H9 (cell line): Measurements from ENCODE around the gene NDUFA3. TPM values are rescaled to one million over a fixed set of nuclear protein-coding genes. Genes with fewer than 3 reads are reported as not detected.

Experiments used
- DNase-seq: peaks from one replicate; pipeline ENCODE4 v3.0.0-alpha.2; 2017
- H2AFZ ChIP-seq: one replicate; pipeline ENCODE4 v1.6.1; 2013; ENCODE audit warnings: mild to moderate bottlenecking, low read length, control low read depth, moderate library complexity
- H2AK5ac ChIP-seq: 2 replicates; pipeline ENCODE4 v1.6.1; 2013; ENCODE audit warnings: low read length, control low read depth, mixed read lengths; ENCODE audit not compliant: insufficient read length
- H2BK120ac ChIP-seq: one replicate; pipeline ENCODE4 v1.6.1; 2013; ENCODE audit warnings: low read depth, mild to moderate bottlenecking, low read length, control low read depth, inconsistent platforms; ENCODE audit not compliant: poor library complexity, severe bottlenecking
- H2BK12ac ChIP-seq: 2 replicates; pipeline ENCODE4 v1.6.1; 2013; ENCODE audit warnings: low read length, control low read depth, mixed read lengths, low read depth; ENCODE audit not compliant: insufficient read length
- H2BK15ac ChIP-seq: 2 replicates; pipeline ENCODE4 v1.6.1; 2013; ENCODE audit warnings: low read depth, low read length, control low read depth
- H2BK20ac ChIP-seq: one replicate; pipeline ENCODE4 v1.6.1; 2013; ENCODE audit warnings: low read depth, mild to moderate bottlenecking, low read length, control low read depth, inconsistent platforms; ENCODE audit not compliant: poor library complexity, severe bottlenecking
- H2BK5ac ChIP-seq: 2 replicates; pipeline ENCODE4 v1.6.1; 2013; ENCODE audit warnings: low read length, control low read depth, mixed read lengths; ENCODE audit not compliant: insufficient read length
- H3K14ac ChIP-seq: 2 replicates; pipeline ENCODE4 v1.6.1; 2013; ENCODE audit warnings: low read length, control low read depth; ENCODE audit not compliant: insufficient read depth
- H3K18ac ChIP-seq: 2 replicates; pipeline ENCODE4 v1.6.1; 2013; ENCODE audit warnings: low read depth, mild to moderate bottlenecking, mixed read lengths, low read length, control low read depth; ENCODE audit not compliant: insufficient read length
- H3K23ac ChIP-seq: 2 replicates; pipeline ENCODE4 v1.6.1; 2013; ENCODE audit warnings: low read length, control low read depth, mixed read lengths, low read depth; ENCODE audit not compliant: insufficient read length
- H3K23me2 ChIP-seq: 2 replicates; pipeline ENCODE4 v1.6.1; 2013; ENCODE audit warnings: low read depth, mild to moderate bottlenecking, mixed read lengths, low read length, control low read depth; ENCODE audit not compliant: insufficient read length, poor library complexity, severe bottlenecking
- H3K27ac ChIP-seq: 2 replicates; pipeline ENCODE4 v1.5.1; 2013; ENCODE audit warnings: low read length, control low read depth, mixed read lengths, low read depth; ENCODE audit not compliant: insufficient read length
- H3K27me3 ChIP-seq: 2 replicates; pipeline ENCODE4 v1.6.1; 2013; ENCODE audit warnings: low read length, control low read depth, inconsistent platforms; ENCODE audit not compliant: insufficient read depth
- H3K4ac ChIP-seq: 2 replicates; pipeline ENCODE4 v1.6.1; 2013; ENCODE audit warnings: low read depth, mild to moderate bottlenecking, control low read depth, inconsistent platforms, low read length, moderate library complexity
- H3K4me1 ChIP-seq: 2 replicates; pipeline ENCODE4 v1.6.1; 2013; ENCODE audit warnings: low read length, control low read depth, inconsistent platforms; ENCODE audit not compliant: insufficient read depth
- H3K4me2 ChIP-seq: 2 replicates; pipeline ENCODE4 v1.6.1; 2013; ENCODE audit warnings: low read length, control low read depth, mixed read lengths; ENCODE audit not compliant: insufficient read length, insufficient read depth
- H3K56ac ChIP-seq: 2 replicates; pipeline ENCODE4 v1.6.1; 2013; ENCODE audit warnings: low read depth, mild to moderate bottlenecking, mixed read lengths, low read length, control low read depth; ENCODE audit not compliant: insufficient read length
- H3K79me1 ChIP-seq: 2 replicates; pipeline ENCODE4 v1.6.1; 2013; ENCODE audit warnings: low read depth, mild to moderate bottlenecking, moderate library complexity, low read length, control low read depth, inconsistent platforms; ENCODE audit not compliant: insufficient read depth, poor library complexity, severe bottlenecking
- H3K79me2 ChIP-seq: 2 replicates; pipeline ENCODE4 v1.6.1; 2013; ENCODE audit warnings: low read length, control low read depth, inconsistent platforms; ENCODE audit not compliant: insufficient read depth
- H3K9ac ChIP-seq: 2 replicates; pipeline ENCODE4 v1.6.1; 2013; ENCODE audit warnings: low read length, control low read depth, mixed read lengths; ENCODE audit not compliant: insufficient read length; ENCODE audit errors: extremely low read depth
- H3K9me3 ChIP-seq: one replicate; pipeline ENCODE4 v1.6.1; 2013; ENCODE audit warnings: low read depth, low read length, inconsistent platforms; ENCODE audit not compliant: control insufficient read depth
- H3T11ph ChIP-seq: one replicate; pipeline ENCODE4 v1.6.1; 2013; ENCODE audit warnings: mild to moderate bottlenecking, low read length, control low read depth, inconsistent platforms
- H4K20me1 ChIP-seq: one replicate; pipeline ENCODE4 v1.6.1; 2013; ENCODE audit not compliant: control insufficient read depth, insufficient read length, insufficient read depth
- H4K5ac ChIP-seq: 2 replicates; pipeline ENCODE4 v1.6.1; 2013; ENCODE audit warnings: low read depth, mild to moderate bottlenecking, mixed read lengths, low read length, control low read depth; ENCODE audit not compliant: insufficient read length
- H4K8ac ChIP-seq: replicated peaks from 2 replicates; pipeline ENCODE4 v1.6.1; 2013; ENCODE audit warnings: low read length, control low read depth, mixed read lengths, low read depth; ENCODE audit not compliant: insufficient read length
- H4K91ac ChIP-seq: 2 replicates; pipeline ENCODE4 v1.6.1; 2013; ENCODE audit warnings: low read depth, mild to moderate bottlenecking, moderate library complexity, mixed read lengths, low read length, control low read depth; ENCODE audit not compliant: insufficient read length
- H3K27ac Mint-ChIP-seq, 3 experiments: 2 replicates in 2 of 3; 3 replicates in 1 of 3; pipeline ENCODE4 v1.8.0; 2020 to 2021; ENCODE audit warnings: mixed read lengths in 3 of 3, mild to moderate bottlenecking in 1 of 3, moderate library complexity in 1 of 3
- H3K27me3 Mint-ChIP-seq: 2 replicates; pipeline ENCODE4 v1.8.0; 2021; ENCODE audit warnings: low read depth, mild to moderate bottlenecking, moderate library complexity, mixed read lengths
- H3K36me3 Mint-ChIP-seq, 3 experiments: 2 replicates in 2 of 3; 3 replicates in 1 of 3; pipeline ENCODE4 v1.8.0; 2020 to 2021; ENCODE audit warnings: low read depth in 3 of 3, mixed read lengths in 3 of 3; ENCODE audit not compliant: insufficient read depth in 1 of 3
- H3K4me1 Mint-ChIP-seq, 2 experiments: 2 replicates each; pipeline ENCODE4 v1.8.0; 2020; ENCODE audit warnings: mixed read lengths in 2 of 2
- H3K4me3 Mint-ChIP-seq, 2 experiments: 2 replicates in 1 of 2; 3 replicates in 1 of 2; pipeline ENCODE4 v1.8.0; 2020 to 2021; ENCODE audit warnings: mild to moderate bottlenecking in 2 of 2, mixed read lengths in 2 of 2, moderate library complexity in 1 of 2
- H3K9me3 Mint-ChIP-seq, 2 experiments: 2 replicates in 1 of 2; 3 replicates in 1 of 2; pipeline ENCODE4 v1.8.0; 2020; ENCODE audit warnings: mild to moderate bottlenecking in 2 of 2, mixed read lengths in 2 of 2, moderate library complexity in 1 of 2
- CTCF ChIP-seq: fragments of 200-600 bp; sonication (generic); conservative IDR thresholded peaks from 3 replicates; pipeline ENCODE4 v1.8.0; 2021; ENCODE audit warnings: antibody characterized with exemption, mild to moderate bottlenecking
- WGBS: extraction: QIAGEN DNeasy Blood & Tissue Kit; methylation state at CpG from one replicate; pipeline ENCODE4 v1.1.7; 2013; ENCODE audit warnings: missing lambda C conversion rate, low lambda C conversion rate, mixed read lengths; ENCODE audit not compliant: insufficient read length; ENCODE audit errors: extremely low coverage; 5-methylcytosine and 5-hydroxymethylcytosine counted together
- total RNA-seq: library from RNA; stranded (reverse); gene quantifications from 2 replicates; pipeline ENCODE4 v1.2.1, GENCODE V29; 2021

Gene NDUFA3
- total RNA-seq, 1 experiment from 2014 or later: 174 TPM

- no peaks in the 10 kb centered on the region for H3K4me1 ChIP-seq
- no peak overlapping the region for H3K4me2 ChIP-seq
- no peak for DNase-seq
- H2BK15ac ChIP-seq: no peak overlapping the region
- Mint-ChIP-seq H3K9me3 (no peaks in the 10 kb centered on the region), H3K36me3 (peaks cover 37 to 74% (median 74%) of the 10 kb centered on the region in 3 experiments; a peak in 6 of 7 replicates), H3K27me3 (no peaks in the 10 kb centered on the region), H3K4me3 (no peak overlapping the region), H3K27ac (no peak overlapping the region), H3K4me1 (no peaks in the 10 kb centered on the region)
- no peak overlapping the region for H2BK12ac ChIP-seq
- H3K14ac ChIP-seq: no peak overlapping the region
- no peaks in the 10 kb centered on the region for H3K79me1 ChIP-seq
- no peak overlapping the region for H3K56ac ChIP-seq
- H2BK120ac ChIP-seq: no peak overlapping the region
- H3K4ac ChIP-seq: no peak overlapping the region
- H2BK20ac ChIP-seq: no peak overlapping the region
- no peak overlapping the region for H3T11ph ChIP-seq
- H3K9ac ChIP-seq: no peak overlapping the region
- no peaks in the 10 kb centered on the region for H4K20me1 ChIP-seq
- WGBS: no CpG with 5 or more reads among the region's 9 CpGs
- no peaks in the 10 kb centered on the region for H3K23me2 ChIP-seq
- no peak overlapping the region for H2BK5ac ChIP-seq
- H3K18ac ChIP-seq: no peak overlapping the region
- H3K27me3 ChIP-seq: no peaks in the 10 kb centered on the region
- no peak overlapping the region for H2AFZ ChIP-seq
- no peak overlapping the region for H4K8ac ChIP-seq
- H4K5ac ChIP-seq: no peak overlapping the region
- no peak overlapping the region for H4K91ac ChIP-seq
- no peaks in the 10 kb centered on the region for H3K79me2 ChIP-seq
- H3K9me3 ChIP-seq: no peaks in the 10 kb centered on the region
- no peak overlapping the region for H3K23ac ChIP-seq
- no peak overlapping the region for H3K27ac ChIP-seq
- no peak overlapping the region for H2AK5ac ChIP-seq
- no peak for TF ChIP-seq CTCF
Observed at GRCh38 chr19:54125713-54126112, 23.1 kb downstream of the NDUFA3 start.
